GM19395 (cell line): ENCODE measurements around the gene ANO1.

Source experiments
- ATAC-seq: cut with Tn5 transposase; IDR thresholded peaks from one replicate; pipeline ENCODE4 v1.9.1; 2021; ENCODE audit warnings: mild to moderate bottlenecking, moderate library complexity; ENCODE audit not compliant: unreplicated experiment

Gene ANO1

GRCh38 chr11:70072461-70072860 lies 5.7 kb upstream of the ANO1 start:
- no peak for ATAC-seq

- no peak for ATAC-seq
Measured at GRCh38 chr11:70072861-70073755, 5.0 kb upstream of the ANO1 start.

GRCh38 chr11:70073871-70074371 lies 4.2 kb upstream of the ANO1 start:
- ATAC-seq = no peak

DNA sequence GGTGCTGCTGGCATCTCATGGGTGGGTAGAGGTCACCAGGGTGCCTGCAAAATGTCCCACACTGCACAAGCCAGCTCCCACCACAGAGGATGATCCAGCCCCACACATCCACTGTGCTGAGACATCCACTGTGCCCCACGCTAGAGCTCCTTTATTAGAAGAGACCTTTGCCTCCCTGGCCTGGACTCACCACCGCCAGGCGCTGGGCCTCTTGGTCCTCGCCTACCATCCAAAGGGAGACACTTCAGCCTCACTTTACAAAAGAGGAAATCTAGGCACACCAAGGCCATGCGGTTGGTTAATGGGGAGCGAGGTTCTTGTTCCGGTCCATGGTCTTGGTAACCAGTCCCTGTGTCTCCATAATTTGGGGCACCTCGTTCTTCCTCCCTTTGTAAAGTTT lies 3.4 kb upstream of the ANO1 start:
- no peak for ATAC-seq

DNA sequence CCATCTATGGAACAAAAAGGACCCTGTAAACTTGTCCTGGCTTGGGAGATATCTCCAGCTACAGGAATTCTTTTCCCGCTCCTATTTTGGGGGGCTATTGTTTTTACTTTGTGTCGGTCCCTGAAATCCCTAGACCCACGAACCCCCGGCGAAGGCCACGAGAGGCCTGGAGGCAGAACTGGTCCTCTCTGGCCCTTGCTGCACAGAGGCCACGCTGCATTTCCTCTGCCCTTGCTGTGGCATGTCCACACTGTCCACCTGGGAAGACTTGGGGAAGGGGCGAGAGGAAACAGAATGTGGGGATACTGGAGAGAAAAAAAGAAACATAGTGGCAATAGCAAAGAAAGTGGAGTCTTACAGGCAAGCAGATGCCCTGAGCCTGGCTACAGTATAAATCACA lies 2.3 kb upstream of the ANO1 start:
- ATAC-seq = no peak

GRCh38 chr11:70076461-70076931 lies 1.6 kb upstream of the ANO1 start:
- no peak for ATAC-seq

GRCh38 chr11:70077411-70078094 lies 564 bp upstream of the ANO1 start:
- no peak for ATAC-seq

DNA sequence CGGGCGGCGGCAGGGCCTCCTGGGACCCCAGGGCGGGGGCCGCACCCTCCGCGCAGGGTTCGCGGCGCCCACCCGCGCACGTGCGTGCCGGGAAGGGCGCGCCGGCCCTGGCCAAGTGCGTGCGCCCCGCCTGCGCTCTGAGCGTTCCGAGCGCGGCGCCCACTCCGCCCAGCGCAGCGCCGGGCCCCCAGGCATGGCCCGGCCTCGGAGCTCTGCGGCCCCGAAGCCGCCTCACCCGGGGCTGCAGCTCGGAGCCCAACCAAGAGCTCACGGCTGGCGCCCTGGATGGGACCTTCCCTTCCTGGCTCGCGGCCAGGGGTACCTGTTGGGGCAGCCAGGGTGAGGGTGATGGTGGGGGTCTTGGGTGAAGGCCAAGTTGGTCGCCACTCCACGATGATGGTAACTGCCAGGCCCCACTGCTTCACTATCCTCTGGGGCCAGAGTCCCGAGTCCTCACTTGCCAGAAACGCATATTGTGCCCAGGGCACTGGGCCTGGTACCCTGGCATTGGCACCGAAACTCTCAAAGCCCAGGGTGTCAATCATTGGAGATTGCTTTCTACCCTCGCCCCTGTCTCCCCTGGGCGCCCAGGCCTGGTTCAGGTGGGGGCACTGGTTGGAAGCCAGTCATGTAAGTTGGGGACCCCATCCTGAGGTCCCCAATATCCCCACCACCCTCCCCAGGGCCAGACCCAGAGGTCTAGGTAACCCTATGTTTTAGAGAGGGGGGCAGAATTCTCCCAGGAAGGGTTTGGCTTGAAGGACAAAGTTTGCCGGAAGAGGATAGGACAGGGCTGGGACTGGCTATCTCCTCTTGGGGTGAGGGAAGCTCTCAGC lies 882 bp downstream of the ANO1 start:
- ATAC-seq = no peak

GRCh38 chr11:70079691-70080090 lies 1.6 kb downstream of the ANO1 start:
- ATAC-seq = no peak

- ATAC-seq = no peak
Measured at GRCh38 chr11:70080763-70081162, 2.6 kb downstream of the ANO1 start.

DNA sequence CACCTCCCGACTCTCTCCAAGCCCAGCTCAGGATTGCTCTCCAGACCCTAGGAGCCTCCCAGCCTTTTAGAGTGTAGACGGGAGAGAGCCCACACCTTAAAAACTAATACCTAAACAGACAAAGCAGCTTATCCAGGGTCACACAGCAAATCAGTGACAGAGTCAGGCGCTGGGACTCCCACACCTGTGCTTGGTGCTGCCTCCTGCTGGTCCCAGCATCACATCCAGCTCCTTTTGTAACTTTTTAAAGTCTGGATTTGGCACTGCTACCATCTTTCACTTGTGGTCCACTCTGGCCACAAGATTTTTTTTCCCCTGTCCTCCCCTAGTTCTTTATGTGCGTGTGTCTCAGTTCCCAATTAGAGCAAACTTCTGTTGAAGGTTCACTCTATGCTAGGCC lies 4.7 kb downstream of the ANO1 start:
- ATAC-seq = no peak

DNA sequence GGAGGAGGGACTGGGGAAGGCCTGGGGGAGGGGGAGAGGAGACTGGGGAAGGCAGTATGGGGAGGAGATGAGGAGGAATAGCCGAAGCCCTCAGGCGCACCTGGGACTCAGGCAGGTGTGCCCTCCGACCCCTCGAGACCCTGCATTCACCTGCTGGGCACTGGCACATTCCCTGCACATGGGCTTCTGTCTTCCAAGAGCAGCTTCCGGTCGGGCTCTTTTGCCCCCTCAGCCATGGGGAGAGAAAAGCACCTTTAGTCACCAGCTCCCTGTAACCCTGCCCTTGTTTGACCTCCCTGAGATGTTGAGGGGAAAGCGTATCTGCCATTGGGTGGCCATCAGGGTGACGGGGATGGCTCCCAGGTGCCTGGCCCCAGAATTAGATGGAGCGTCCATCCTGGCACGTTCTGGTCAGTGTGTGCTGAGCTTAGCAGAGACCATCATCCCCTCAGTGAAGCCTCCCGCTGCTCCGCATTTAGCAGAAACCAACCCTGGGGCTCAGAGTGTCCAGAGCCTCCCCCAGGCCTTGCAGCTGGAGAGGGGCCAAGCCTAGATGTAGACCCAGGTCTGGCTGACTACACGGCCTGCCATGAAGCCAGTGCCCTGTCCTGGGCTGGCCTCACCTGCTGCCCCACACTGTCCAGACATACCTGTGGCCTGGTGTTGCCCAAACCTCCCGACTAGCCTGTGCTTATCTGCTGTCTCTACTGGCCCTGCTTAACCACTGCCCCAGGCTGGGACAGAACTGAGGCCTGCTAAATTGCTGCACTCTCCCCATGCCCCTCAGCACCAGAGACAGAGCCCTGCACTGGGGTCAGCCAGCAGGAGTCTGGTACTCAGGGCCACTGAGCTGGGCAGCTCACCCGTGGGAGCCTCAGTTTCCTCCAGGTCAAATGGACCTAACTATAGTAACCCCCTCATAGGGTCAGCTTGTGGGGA lies 6.2 kb downstream of the ANO1 start:
- ATAC-seq = no peak

DNA sequence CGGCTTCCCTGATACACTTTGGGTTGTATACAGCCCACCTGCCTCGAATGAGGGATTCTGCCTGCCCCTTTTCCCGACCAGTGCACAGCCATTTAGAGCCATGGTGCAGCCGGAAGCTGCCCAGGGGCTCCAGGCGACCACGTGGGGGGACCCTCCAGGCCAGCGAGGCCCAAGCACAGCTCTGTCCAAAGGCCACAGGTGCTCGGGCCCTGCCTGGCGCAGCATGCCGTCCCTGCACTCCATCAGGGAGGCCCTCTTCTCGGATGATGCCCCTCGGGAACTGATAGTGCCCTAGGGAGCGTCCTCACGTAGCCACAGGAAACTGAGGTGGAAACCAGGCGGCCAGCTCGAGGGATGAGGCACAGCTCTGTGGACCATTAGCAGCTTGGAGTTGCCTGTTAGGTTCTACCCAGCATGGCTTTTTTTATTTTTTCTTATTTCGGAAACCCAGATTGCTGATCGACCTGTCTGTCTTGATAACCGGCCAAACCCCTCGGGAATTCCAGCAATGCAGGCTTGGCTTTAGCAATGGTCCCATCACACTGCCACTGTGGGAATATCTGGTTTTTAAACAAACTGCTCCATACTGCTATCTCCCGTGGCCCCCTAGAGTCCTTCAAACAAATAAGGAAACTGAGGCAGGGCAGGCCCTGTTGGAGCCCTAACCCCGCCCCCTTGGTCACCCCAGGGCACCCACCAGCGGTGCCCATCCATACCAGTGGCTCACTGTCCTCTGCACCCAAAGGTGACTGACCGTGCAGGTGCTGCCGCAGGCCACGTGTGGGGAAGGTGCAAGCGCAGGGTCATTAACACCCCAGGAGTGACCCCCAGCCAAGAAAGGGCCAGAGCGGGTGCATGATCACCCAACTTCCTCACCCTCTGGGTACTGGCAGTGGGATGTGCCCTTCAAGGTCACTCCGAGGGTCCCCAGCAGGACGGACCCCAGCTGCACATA lies 8.0 kb downstream of the ANO1 start:
- ATAC-seq = no peak

- no peak for ATAC-seq
Measured at GRCh38 chr11:70087446-70088167, 9.5 kb downstream of the ANO1 start.

GRCh38 chr11:70088735-70089250 lies 10.7 kb downstream of the ANO1 start:
- no peak for ATAC-seq

GRCh38 chr11:70089631-70090030 lies 11.5 kb downstream of the ANO1 start:
- no peak for ATAC-seq

DNA sequence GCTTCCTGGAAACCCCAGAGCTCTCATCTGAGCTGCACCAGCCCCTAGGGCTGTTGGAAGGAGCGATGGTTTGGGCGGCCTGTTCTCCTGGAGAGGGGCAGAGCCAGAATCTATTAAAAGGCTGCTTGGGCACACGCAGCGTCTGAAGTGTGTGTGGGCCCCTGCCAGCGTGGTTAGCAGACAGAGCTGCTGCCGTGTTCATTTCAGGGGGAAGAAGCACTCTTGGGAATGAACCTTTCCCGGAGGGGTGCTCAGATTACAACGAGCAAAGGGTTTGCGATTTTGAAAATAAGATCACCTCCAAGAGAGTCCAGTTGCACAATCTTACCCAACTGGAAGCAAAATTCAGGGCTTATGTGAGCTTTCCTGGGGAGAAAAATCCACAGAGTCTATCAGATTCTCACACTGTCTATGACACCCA lies 12.9 kb downstream of the ANO1 start:
- no peak for ATAC-seq

DNA sequence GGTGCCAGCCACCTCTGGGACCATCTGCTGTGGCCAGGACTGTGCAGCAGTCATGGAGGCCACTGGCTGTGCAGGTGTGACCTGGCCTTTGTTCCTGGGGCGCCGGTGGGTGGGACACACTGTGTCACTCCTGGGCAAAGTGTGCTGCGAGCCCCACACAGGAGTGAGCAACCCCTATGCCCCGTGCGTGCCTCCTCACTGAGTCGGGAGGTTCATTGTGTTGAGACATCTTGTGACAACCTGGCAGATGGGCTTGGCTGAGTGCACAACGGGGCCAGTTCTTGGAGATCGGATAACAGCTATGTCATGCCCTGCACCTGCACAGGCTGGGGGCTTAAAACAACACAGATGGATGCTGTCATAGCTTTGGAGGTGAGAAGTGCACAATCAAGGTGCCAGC lies 13.5 kb downstream of the ANO1 start:
- ATAC-seq = no peak
